Right lobe of liver (tissue), 6 donors: ENCODE results near the gene ERC1. TPM values are rescaled to one million over a fixed set of nuclear protein-coding genes. Genes with fewer than 3 reads are reported as not detected.

Experiments used
- ATAC-seq, 4 donors: fragments of 200-7000 bp; cut with Tn5 transposase; one replicate each; pipeline ENCODE4 v1.9.1; 2020; ENCODE audit warnings: mild to moderate bottlenecking in 4 of 4, moderate library complexity in 4 of 4
- DNase-seq, 3 donors: peaks; one replicate each; pipeline ENCODE4 v3.0.0-alpha.2; 2020
- H3K27ac ChIP-seq, 3 donors: fragments of 200-600 bp; one replicate each; pipeline ENCODE4 v1.8.0; 2022
- H3K27me3 ChIP-seq, 2 donors: fragments of 200-600 bp; one replicate each; pipeline ENCODE4 v1.8.0; 2022
- H3K36me3 ChIP-seq, 4 donors: fragments of 200-600 bp; sonication (generic) in 1 of 4; one replicate each; pipeline versions ENCODE4 v1.5.1 to v1.8.0; 2017 to 2022; ENCODE audit warnings: control low read depth in 1 of 4
- H3K4me1 ChIP-seq, 4 donors: fragments of 200-600 bp; sonication (generic) in 1 of 4; one replicate each; pipeline versions ENCODE4 v1.5.1 to v1.8.0; 2017 to 2022; ENCODE audit warnings: control low read depth in 1 of 4
- H3K4me3 ChIP-seq, 3 donors: fragments of 200-600 bp; one replicate each; pipeline ENCODE4 v1.8.0; 2022
- H3K9me3 ChIP-seq, 4 donors: fragments of 200-600 bp; sonication (generic) in 1 of 4; one replicate each; pipeline versions ENCODE4 v1.5.1 to v1.8.0; 2017 to 2022; ENCODE audit warnings: control low read depth in 1 of 4
- POLR2A ChIP-seq: fragments of 450-650 bp; IDR thresholded peaks from one replicate; pipeline ENCODE4 v1.6.1; 2017; ENCODE audit warnings: antibody characterized with exemption, mild to moderate bottlenecking
- WGBS: methylation state at CpG from one replicate; pipeline ENCODE4 v1.1.6; 2018; ENCODE audit warnings: low coverage, low lambda C conversion rate; ENCODE audit not compliant: insufficient coverage; ENCODE audit errors: missing lambda C conversion rate; 5-methylcytosine and 5-hydroxymethylcytosine counted together
- intact Hi-C, 2 donors: fragments of 100-400 bp; cut with DNase I; formaldehyde crosslinking; loops; one replicate each; pipeline versions ENCODE4 v1.11.2 to v1.14.1; 2022
- total RNA-seq, 6 experiments: library from RNA; depleted of rRNA in 2 of 6; stranded (reverse); fragments of >200 nt in 2 of 6; fragmentation: NEBNext Ultra II Directional in 3 of 6; extraction: Animal tissue kit (Norgen Biotek cat#: 25700) in 3 of 6; gene quantifications; one replicate each; pipeline versions ENCODE4 v1.1.0 to v1.2.4, GENCODE V29; 2016 to 2023
- TF ChIP-seq, protein P1 (sequence below), 4 donors: fragments of 200-600 bp in 3 of 4; fragments of 450-650 bp in 1 of 4; IDR thresholded peaks; one replicate each; pipeline versions ENCODE4 v1.5.1 to v1.8.0; 2016 to 2022; ENCODE audit warnings: antibody characterized with exemption in 4 of 4, mild to moderate bottlenecking in 2 of 4
- donor health status: DM: no; HTN: yes; CAD: no.
- donor health status: DM: no; HTN: no; CAD: no.
- donor health status: DM: no; HTN: no; CAD: no.
- donor health status: DM: no; HTN: yes; CAD: no.
- donor health status: DM: no; HTN: yes; CAD: no.

The ERC1 gene
- total RNA-seq, 6 experiments from 2014 or later: 24.8 to 30.8 (median 28.6) TPM

- ATAC-seq (no peak), DNase-seq (no peak)
- H3K4me1 ChIP-seq: no peaks in the 10 kb centered on the region
- no peak for TF ChIP-seq POLR2A
- TF ChIP-seq, protein P1, sequence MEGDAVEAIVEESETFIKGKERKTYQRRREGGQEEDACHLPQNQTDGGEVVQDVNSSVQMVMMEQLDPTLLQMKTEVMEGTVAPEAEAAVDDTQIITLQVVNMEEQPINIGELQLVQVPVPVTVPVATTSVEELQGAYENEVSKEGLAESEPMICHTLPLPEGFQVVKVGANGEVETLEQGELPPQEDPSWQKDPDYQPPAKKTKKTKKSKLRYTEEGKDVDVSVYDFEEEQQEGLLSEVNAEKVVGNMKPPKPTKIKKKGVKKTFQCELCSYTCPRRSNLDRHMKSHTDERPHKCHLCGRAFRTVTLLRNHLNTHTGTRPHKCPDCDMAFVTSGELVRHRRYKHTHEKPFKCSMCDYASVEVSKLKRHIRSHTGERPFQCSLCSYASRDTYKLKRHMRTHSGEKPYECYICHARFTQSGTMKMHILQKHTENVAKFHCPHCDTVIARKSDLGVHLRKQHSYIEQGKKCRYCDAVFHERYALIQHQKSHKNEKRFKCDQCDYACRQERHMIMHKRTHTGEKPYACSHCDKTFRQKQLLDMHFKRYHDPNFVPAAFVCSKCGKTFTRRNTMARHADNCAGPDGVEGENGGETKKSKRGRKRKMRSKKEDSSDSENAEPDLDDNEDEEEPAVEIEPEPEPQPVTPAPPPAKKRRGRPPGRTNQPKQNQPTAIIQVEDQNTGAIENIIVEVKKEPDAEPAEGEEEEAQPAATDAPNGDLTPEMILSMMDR (IDR thresholded peaks at IDR 0.05): no peak
- H3K4me3 ChIP-seq: no peak overlapping the region
- intact Hi-C loops: no loop called here
- 86% methylated on average over 3 of the region's 4 CpGs for WGBS
- H3K36me3 ChIP-seq: no peaks in the 10 kb centered on the region
- H3K27ac ChIP-seq: no peak overlapping the region
- no peaks in the 10 kb centered on the region for H3K27me3 ChIP-seq
- H3K9me3 ChIP-seq: no peaks in the 10 kb centered on the region
These were observed 545.8 kb downstream of the ERC1 start for GRCh38 chr12:1536817-1537216.

- intact Hi-C loops: no loop called here
- Histone ChIP-seq H3K27me3 (no peaks in the 10 kb centered on the region), H3K4me1 (no peaks in the 10 kb centered on the region), H3K9me3 (no peaks in the 10 kb centered on the region), H3K27ac (no peak overlapping the region), H3K36me3 (no peaks in the 10 kb centered on the region), H3K4me3 (no peak overlapping the region)
- ATAC-seq (no peak), DNase-seq (no peak)
- TF ChIP-seq, protein P1 (IDR thresholded peaks at IDR 0.05): no peak
- no peak for TF ChIP-seq POLR2A
- 71% methylated on average over 6 of the region's 11 CpGs for WGBS
These were observed 548.1 kb downstream of the ERC1 start for GRCh38 chr12:1539135-1539534.

GRCh38 chr12:1540690-1541089 lies 549.7 kb downstream of the ERC1 start:
- Histone ChIP-seq H3K9me3 (no peaks in the 10 kb centered on the region), H3K27me3 (no peaks in the 10 kb centered on the region), H3K4me3 (no peak overlapping the region), H3K36me3 (no peaks in the 10 kb centered on the region), H3K4me1 (no peaks in the 10 kb centered on the region), H3K27ac (no peak overlapping the region)
- DNase-seq (no peak), ATAC-seq (peak in 1 of 4 donors; percentile 45)
- 80% methylated on average over 6 of the region's 6 CpGs for whole genome bisulfite sequencing
- intact Hi-C loops: no loop called here
- no peak for TF ChIP-seq POLR2A
- TF ChIP-seq, protein P1 (IDR thresholded peaks at IDR 0.05): no peak

DNA sequence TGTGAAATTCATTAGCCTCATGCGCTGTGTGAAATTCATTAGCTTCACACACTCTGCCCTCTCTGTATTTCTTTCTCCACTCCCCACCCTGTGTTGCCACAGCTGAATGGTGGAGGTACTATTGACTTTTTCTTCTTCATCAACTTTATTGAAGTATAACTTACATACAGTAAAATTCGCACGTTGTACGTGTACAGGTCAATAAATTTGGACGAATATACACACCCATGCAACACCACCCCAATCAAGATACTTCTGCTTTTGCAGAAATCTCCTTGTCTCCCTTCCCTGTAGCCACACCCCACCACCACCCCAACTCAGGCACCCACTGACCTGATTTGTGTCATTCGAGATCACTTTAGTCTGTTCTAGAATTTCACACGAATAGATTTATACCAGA lies 551.6 kb downstream of the ERC1 start:
- no peaks in the 10 kb centered on the region for H3K36me3 ChIP-seq
- no peaks in the 10 kb centered on the region for H3K27me3 ChIP-seq
- no peaks in the 10 kb centered on the region for H3K9me3 ChIP-seq
- H3K4me3 ChIP-seq: no peak overlapping the region
- TF ChIP-seq, protein P1 (IDR thresholded peaks at IDR 0.05): no peak
- TF ChIP-seq POLR2A: no peak
- DNase-seq (no peak), ATAC-seq (no peak)
- intact Hi-C loops: no loop called here
- WGBS: 73% methylated on average over 7 of the region's 7 CpGs
- H3K4me1 ChIP-seq: no peaks in the 10 kb centered on the region
- no peak overlapping the region for H3K27ac ChIP-seq
